Neural progenitor cell (in vitro differentiated cells): ENCODE measurements around the gene SLC34A2. TPM values are rescaled to one million over a fixed set of nuclear protein-coding genes. Genes with fewer than 3 reads are reported as not detected.

Experiments used
- DNase-seq: peaks from one replicate; pipeline ENCODE4 v3.0.0-alpha.2; 2016; ENCODE audit warnings: low spot score
- H2AFZ ChIP-seq: fragments of 200-600 bp; sonication (generic); replicated peaks from 2 replicates; pipeline ENCODE4 v1.6.1; 2016; ENCODE audit warnings: antibody characterized with exemption
- H3F3A ChIP-seq: fragments of 200-600 bp; sonication (generic); 2 replicates; pipeline ENCODE4 v1.6.1; 2016; ENCODE audit warnings: antibody characterized with exemption, low read depth
- H3K27ac ChIP-seq: fragments of 200-600 bp; sonication (generic); 2 replicates; pipeline ENCODE4 v1.5.1; 2016; ENCODE audit warnings: mild to moderate bottlenecking
- H3K27me3 ChIP-seq: fragments of 200-600 bp; sonication (generic); 2 replicates; pipeline ENCODE4 v1.6.1; 2016; ENCODE audit warnings: mild to moderate bottlenecking, moderate library complexity
- H3K36me3 ChIP-seq: fragments of 200-600 bp; sonication (generic); 2 replicates; pipeline ENCODE4 v1.5.1; 2016
- H3K4me1 ChIP-seq: fragments of 200-600 bp; sonication (generic); 2 replicates; pipeline ENCODE4 v1.6.1; 2016; ENCODE audit warnings: mixed run types
- H3K4me2 ChIP-seq: fragments of 200-600 bp; sonication (generic); 2 replicates; pipeline ENCODE4 v1.6.1; 2016
- H3K4me3 ChIP-seq: fragments of 200-600 bp; sonication (generic); 2 replicates; pipeline ENCODE4 v1.5.1; 2016
- H3K79me2 ChIP-seq: fragments of 200-600 bp; sonication (generic); 2 replicates; pipeline ENCODE4 v1.6.1; 2016; ENCODE audit warnings: low read depth
- H3K9ac ChIP-seq: fragments of 200-600 bp; sonication (generic); 2 replicates; pipeline ENCODE4 v1.6.1; 2016
- H3K9me3 ChIP-seq: fragments of 200-600 bp; sonication (generic); 2 replicates; pipeline ENCODE4 v1.5.1; 2016; ENCODE audit warnings: low read depth
- H4K20me1 ChIP-seq: fragments of 200-600 bp; sonication (generic); 2 replicates; pipeline ENCODE4 v1.6.1; 2016; ENCODE audit warnings: low read depth
- H3K27ac Mint-ChIP-seq: 3 replicates; pipeline ENCODE4 v1.8.0; 2021; ENCODE audit warnings: mixed read lengths
- H3K27me3 Mint-ChIP-seq: 2 replicates; pipeline ENCODE4 v1.8.0; 2022; ENCODE audit warnings: low read depth, mild to moderate bottlenecking, inconsistent platforms, moderate library complexity, mixed read lengths; ENCODE audit not compliant: insufficient read depth
- H3K36me3 Mint-ChIP-seq: 3 replicates; pipeline ENCODE4 v1.8.0; 2021; ENCODE audit warnings: mixed read lengths
- H3K4me1 Mint-ChIP-seq: 3 replicates; pipeline ENCODE4 v1.8.0; 2021; ENCODE audit warnings: mixed read lengths
- H3K4me3 Mint-ChIP-seq: 3 replicates; pipeline ENCODE4 v1.8.0; 2021; ENCODE audit warnings: mild to moderate bottlenecking, moderate library complexity, mixed read lengths
- H3K9me3 Mint-ChIP-seq: 3 replicates; pipeline ENCODE4 v1.8.0; 2020; ENCODE audit warnings: mixed read lengths
- EZH2 ChIP-seq: fragments of 200-600 bp; sonication (generic); IDR thresholded peaks from 2 replicates; pipeline ENCODE4 v1.6.1; 2017; ENCODE audit warnings: antibody characterized with exemption, mild to moderate bottlenecking, moderate library complexity
- EZH2phosphoT487 ChIP-seq: fragments of 200-600 bp; sonication (generic); IDR thresholded peaks from 2 replicates; pipeline ENCODE4 v1.6.1; 2017; ENCODE audit warnings: antibody characterized with exemption
- total RNA-seq: library from RNA; depleted of rRNA; stranded (reverse); fragments of >200 nt; gene quantifications from 2 replicates; pipeline ENCODE4 v1.2.3, GENCODE V29; 2015; ENCODE audit warnings: low replicate concordance
- TF ChIP-seq, protein P1 (sequence below): fragments of 200-600 bp; sonication (generic); IDR thresholded peaks from 2 replicates; pipeline ENCODE4 v1.5.1; 2017; ENCODE audit warnings: antibody characterized with exemption, mild to moderate bottlenecking

The SLC34A2 gene
- total RNA-seq, 1 donor from 2014 or later: not detected

DNA sequence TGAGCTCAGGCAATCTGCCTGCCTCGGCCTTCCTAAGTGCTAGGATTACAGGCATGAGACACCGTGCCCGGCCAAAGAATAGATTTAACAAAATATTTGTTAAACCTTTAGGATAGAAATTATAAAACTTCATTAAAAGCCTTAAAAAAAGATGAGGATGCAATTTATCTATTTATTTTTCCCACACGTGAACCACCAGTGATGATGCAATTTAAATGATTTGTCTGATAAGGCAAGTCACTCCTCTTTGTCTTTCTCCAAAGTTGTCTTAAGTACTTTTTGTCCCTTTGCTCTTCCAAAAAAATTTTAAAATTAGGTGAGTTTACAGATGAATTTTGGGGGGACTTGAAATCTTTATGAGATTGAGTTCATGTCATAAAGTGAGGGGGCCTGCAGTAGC is 58.2 kb downstream of the SLC34A2 start:
- peaks cover 5% of the 10 kb centered on the region for H3K9me3 Mint-ChIP-seq
- H3K27ac Mint-ChIP-seq: no peak overlapping the region
- H4K20me1 ChIP-seq: no peaks in the 10 kb centered on the region
- no peak overlapping the region for H3K9ac ChIP-seq
- no peaks in the 10 kb centered on the region for H3K4me1 Mint-ChIP-seq
- H3K36me3 ChIP-seq: no peaks in the 10 kb centered on the region
- no peak overlapping the region for H3K27ac ChIP-seq
- TF ChIP-seq EZH2 (no peak), EZH2phosphoT487 (no peak)
- H3K9me3 ChIP-seq: no peaks in the 10 kb centered on the region
- H3K4me1 ChIP-seq: no peaks in the 10 kb centered on the region
- no peak overlapping the region for H3K4me3 Mint-ChIP-seq
- H3K79me2 ChIP-seq: no peaks in the 10 kb centered on the region
- H3K36me3 Mint-ChIP-seq: no peaks in the 10 kb centered on the region
- H3K27me3 Mint-ChIP-seq: peaks cover 5% of the 10 kb centered on the region
- no peak overlapping the region for H2AFZ ChIP-seq
- DNase-seq: no peak
- H3K27me3 ChIP-seq: no peaks in the 10 kb centered on the region
- no peaks in the 10 kb centered on the region for H3F3A ChIP-seq
- no peak overlapping the region for H3K4me3 ChIP-seq
- no peak overlapping the region for H3K4me2 ChIP-seq

DNA sequence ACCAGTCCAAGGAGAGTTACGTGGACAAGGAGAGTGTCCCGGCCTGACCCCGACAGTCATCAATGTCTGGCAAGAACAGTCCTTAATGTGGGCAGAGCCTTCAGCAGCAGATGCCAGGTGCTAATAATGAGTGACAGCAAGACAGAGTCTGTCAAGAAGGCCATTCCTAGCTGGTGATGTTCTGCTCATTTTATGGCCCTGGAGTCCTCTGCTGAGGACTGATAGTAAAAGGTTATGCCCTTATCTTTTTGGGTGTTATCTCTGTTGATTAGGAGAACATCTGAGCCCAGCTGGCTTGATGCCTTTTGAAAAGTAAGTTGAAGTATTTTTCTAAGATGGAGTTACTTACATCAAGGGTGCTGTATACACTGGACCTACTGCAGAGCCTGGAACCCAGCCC is 67.3 kb downstream of the SLC34A2 start:
- no peaks in the 10 kb centered on the region for H4K20me1 ChIP-seq
- no peak for DNase-seq
- no peak overlapping the region for H3K27ac Mint-ChIP-seq
- no peaks in the 10 kb centered on the region for H3K4me1 Mint-ChIP-seq
- H3K27me3 Mint-ChIP-seq: peaks cover 3% of the 10 kb centered on the region
- H3F3A ChIP-seq: no peaks in the 10 kb centered on the region
- no peak overlapping the region for H3K4me3 ChIP-seq
- H2AFZ ChIP-seq: no peak overlapping the region
- H3K27ac ChIP-seq: no peak overlapping the region
- TF ChIP-seq, protein P1, sequence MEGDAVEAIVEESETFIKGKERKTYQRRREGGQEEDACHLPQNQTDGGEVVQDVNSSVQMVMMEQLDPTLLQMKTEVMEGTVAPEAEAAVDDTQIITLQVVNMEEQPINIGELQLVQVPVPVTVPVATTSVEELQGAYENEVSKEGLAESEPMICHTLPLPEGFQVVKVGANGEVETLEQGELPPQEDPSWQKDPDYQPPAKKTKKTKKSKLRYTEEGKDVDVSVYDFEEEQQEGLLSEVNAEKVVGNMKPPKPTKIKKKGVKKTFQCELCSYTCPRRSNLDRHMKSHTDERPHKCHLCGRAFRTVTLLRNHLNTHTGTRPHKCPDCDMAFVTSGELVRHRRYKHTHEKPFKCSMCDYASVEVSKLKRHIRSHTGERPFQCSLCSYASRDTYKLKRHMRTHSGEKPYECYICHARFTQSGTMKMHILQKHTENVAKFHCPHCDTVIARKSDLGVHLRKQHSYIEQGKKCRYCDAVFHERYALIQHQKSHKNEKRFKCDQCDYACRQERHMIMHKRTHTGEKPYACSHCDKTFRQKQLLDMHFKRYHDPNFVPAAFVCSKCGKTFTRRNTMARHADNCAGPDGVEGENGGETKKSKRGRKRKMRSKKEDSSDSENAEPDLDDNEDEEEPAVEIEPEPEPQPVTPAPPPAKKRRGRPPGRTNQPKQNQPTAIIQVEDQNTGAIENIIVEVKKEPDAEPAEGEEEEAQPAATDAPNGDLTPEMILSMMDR: no peak
- TF ChIP-seq EZH2: no peak
- TF ChIP-seq EZH2phosphoT487: no peak
- no peak overlapping the region for H3K4me2 ChIP-seq
- no peaks in the 10 kb centered on the region for H3K36me3 Mint-ChIP-seq
- no peaks in the 10 kb centered on the region for H3K27me3 ChIP-seq
- no peak overlapping the region for H3K4me3 Mint-ChIP-seq
- H3K36me3 ChIP-seq: no peaks in the 10 kb centered on the region
- H3K9ac ChIP-seq: no peak overlapping the region
- H3K4me1 ChIP-seq: no peaks in the 10 kb centered on the region
- no peaks in the 10 kb centered on the region for H3K9me3 ChIP-seq
- H3K9me3 Mint-ChIP-seq: no peaks in the 10 kb centered on the region
- no peaks in the 10 kb centered on the region for H3K79me2 ChIP-seq

DNA sequence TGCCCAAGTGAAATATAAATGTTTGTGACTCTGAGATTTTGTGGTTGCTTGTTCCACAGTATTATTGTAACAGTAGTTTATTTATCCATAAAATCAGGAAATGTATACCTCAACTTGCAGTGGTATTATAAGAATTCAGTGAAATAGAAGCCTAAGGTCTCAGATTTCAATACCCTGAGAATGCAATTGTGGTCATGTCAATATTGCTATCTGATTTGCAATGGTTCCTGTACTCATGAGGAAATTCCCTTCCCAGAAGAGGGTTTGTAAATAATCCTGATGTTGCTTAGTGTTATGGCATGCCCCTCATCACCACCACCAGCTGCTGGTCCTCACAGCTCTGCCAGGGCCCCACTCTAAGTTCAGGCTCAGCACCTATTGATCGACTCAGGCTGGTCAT is 67.8 kb downstream of the SLC34A2 start:
- H4K20me1 ChIP-seq: no peaks in the 10 kb centered on the region
- peaks cover 3% of the 10 kb centered on the region for H3K27me3 Mint-ChIP-seq
- H2AFZ ChIP-seq: no peak overlapping the region
- H3K36me3 Mint-ChIP-seq: no peaks in the 10 kb centered on the region
- H3K9me3 ChIP-seq: no peaks in the 10 kb centered on the region
- H3K36me3 ChIP-seq: no peaks in the 10 kb centered on the region
- H3K79me2 ChIP-seq: no peaks in the 10 kb centered on the region
- H3K27me3 ChIP-seq: no peaks in the 10 kb centered on the region
- H3K27ac ChIP-seq: no peak overlapping the region
- H3K27ac Mint-ChIP-seq: no peak overlapping the region
- TF ChIP-seq, protein P1: no peak
- no peak for TF ChIP-seq EZH2
- no peak for TF ChIP-seq EZH2phosphoT487
- no peaks in the 10 kb centered on the region for H3K4me1 ChIP-seq
- H3K9ac ChIP-seq: no peak overlapping the region
- no peaks in the 10 kb centered on the region for H3K9me3 Mint-ChIP-seq
- H3K4me2 ChIP-seq: no peak overlapping the region
- no peak overlapping the region for H3K4me3 ChIP-seq
- no peak for DNase-seq
- H3K4me3 Mint-ChIP-seq: no peak overlapping the region
- peaks cover 2% of the 10 kb centered on the region for H3K4me1 Mint-ChIP-seq
- no peaks in the 10 kb centered on the region for H3F3A ChIP-seq

DNA sequence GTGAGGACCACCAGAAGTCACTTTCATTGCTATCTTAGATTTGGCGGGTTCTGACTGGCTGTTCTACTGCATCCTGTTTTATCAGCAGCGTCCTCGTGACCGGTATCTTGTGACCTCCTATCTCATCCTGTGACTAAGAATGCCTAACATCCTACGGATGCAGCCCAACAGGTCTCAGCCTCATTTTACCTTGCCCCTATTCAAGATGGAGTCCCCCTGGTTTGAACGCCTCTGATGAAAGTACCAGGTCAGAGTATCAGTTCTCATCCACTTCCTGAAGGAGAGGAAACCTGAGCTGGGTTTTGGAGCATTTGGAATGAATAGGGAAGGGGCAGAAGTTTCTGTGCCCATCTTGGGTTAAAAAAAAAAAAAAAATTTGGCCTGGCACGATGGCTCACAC is 70.2 kb downstream of the SLC34A2 start:
- Histone ChIP-seq H3K4me3 (no peak overlapping the region), H3K9me3 (no peaks in the 10 kb centered on the region), H2AFZ (no peak overlapping the region), H3K9ac (no peak overlapping the region), H3K27me3 (no peaks in the 10 kb centered on the region), H3K4me2 (no peak overlapping the region), H3K36me3 (no peaks in the 10 kb centered on the region), H3K4me1 (no peaks in the 10 kb centered on the region), H4K20me1 (no peaks in the 10 kb centered on the region), H3K27ac (no peak overlapping the region), H3F3A (no peaks in the 10 kb centered on the region), H3K79me2 (no peaks in the 10 kb centered on the region)
- Mint-ChIP-seq H3K27ac (no peak overlapping the region), H3K27me3 (peaks cover 3% of the 10 kb centered on the region), H3K4me1 (peaks cover 8% of the 10 kb centered on the region), H3K36me3 (no peaks in the 10 kb centered on the region), H3K9me3 (no peaks in the 10 kb centered on the region), H3K4me3 (no peak overlapping the region)
- TF ChIP-seq EZH2phosphoT487 (no peak), EZH2 (no peak)
- TF ChIP-seq, protein P1: no peak
- no peak for DNase-seq
